Fibroblast of lung (primary cell): ENCODE measurements around the gene SSH2. TPM values are rescaled to one million over a fixed set of nuclear protein-coding genes. Genes with fewer than 3 reads are reported as not detected.

Experiments
- DNase-seq, 2 donors: peaks; one replicate each; pipeline versions ENCODE4 v3.0.0 to v3.0.0-alpha.2; 2010; ENCODE audit warnings: low read depth in 2 of 2
- H2AFZ ChIP-seq: 2 replicates; pipeline ENCODE4 v1.5.1; 2012; ENCODE audit warnings: low read length, control low read depth, inconsistent platforms
- H3K27ac ChIP-seq: 2 replicates; pipeline ENCODE4 v1.5.1; 2011; ENCODE audit warnings: low read length, control low read depth; ENCODE audit not compliant: insufficient read depth
- H3K27me3 ChIP-seq: 2 replicates; pipeline ENCODE4 v1.5.1; 2011; ENCODE audit warnings: mild to moderate bottlenecking, low read length; ENCODE audit not compliant: control insufficient read depth, insufficient read depth
- H3K36me3 ChIP-seq: 2 replicates; pipeline ENCODE4 v1.5.1; 2011; ENCODE audit warnings: low read length; ENCODE audit not compliant: control insufficient read depth, insufficient read depth
- H3K4me1 ChIP-seq: 2 replicates; pipeline ENCODE4 v1.5.1; 2011; ENCODE audit warnings: low read length; ENCODE audit not compliant: control insufficient read depth, insufficient read depth; ENCODE audit errors: extremely low read depth
- H3K4me2 ChIP-seq: 2 replicates; pipeline ENCODE4 v1.5.1; 2011; ENCODE audit warnings: low read length, control low read depth; ENCODE audit not compliant: insufficient read depth; ENCODE audit errors: extremely low read depth
- H3K4me3 ChIP-seq, 4 experiments: fragments of 200-600 bp in 1 of 4; sonication (generic) in 1 of 4; replicated peaks in 1 of 4; 2 replicates each; pipeline ENCODE4 v1.5.1; 2011 to 2016; ENCODE audit warnings: low read length in 4 of 4, low read depth in 3 of 4, mild to moderate bottlenecking in 3 of 4, control low read depth in 2 of 4, inconsistent platforms in 1 of 4, mixed read lengths in 1 of 4; ENCODE audit not compliant: insufficient read depth in 1 of 4; ENCODE audit errors: control extremely low read depth in 1 of 4
- H3K79me2 ChIP-seq: 2 replicates; pipeline ENCODE4 v1.5.1; 2012; ENCODE audit warnings: mild to moderate bottlenecking, low read length, inconsistent platforms; ENCODE audit not compliant: control insufficient read depth, insufficient read depth
- H3K9ac ChIP-seq: 2 replicates; pipeline ENCODE4 v1.5.1; 2011; ENCODE audit warnings: mild to moderate bottlenecking, low read length, control low read depth; ENCODE audit not compliant: insufficient read depth
- H3K9me3 ChIP-seq: 2 replicates; pipeline ENCODE4 v1.5.1; 2012; ENCODE audit warnings: low read depth, low read length; ENCODE audit not compliant: control insufficient read depth, insufficient read depth
- H4K20me1 ChIP-seq: 2 replicates; pipeline ENCODE4 v1.5.1; 2011; ENCODE audit warnings: low read length; ENCODE audit not compliant: control insufficient read depth, insufficient read depth; ENCODE audit errors: extremely low read depth
- CTCF ChIP-seq, 2 donors: IDR thresholded peaks in 1 of 2; conservative IDR thresholded peaks in 1 of 2; 1 replicate in 1 of 2; 2 replicates in 1 of 2; pipeline ENCODE4 v1.5.1; 2011 to 2012; ENCODE audit warnings: low read length in 2 of 2, control low read depth in 1 of 2, inconsistent platforms in 1 of 2, low read depth in 1 of 2, mild to moderate bottlenecking in 1 of 2
- EZH2 ChIP-seq: IDR thresholded peaks from 2 replicates; pipeline ENCODE4 v1.5.1; 2012; ENCODE audit warnings: low read length, control low read depth, mild to moderate bottlenecking; ENCODE audit errors: missing control alignments
- polyA plus RNA-seq, 2 donors: library from polyadenylated mRNA; depleted of rRNA in 1 of 2; stranded (reverse) in 1 of 2; unstranded in 1 of 2; fragments of >200 nt; gene quantifications; 2 replicates each; pipeline ENCODE4 v1.2.1, GENCODE V29; 2011 to 2012; ENCODE audit warnings: missing spikeins in 1 of 2
- total RNA-seq: library from RNA; depleted of rRNA; stranded (reverse); fragments of >200 nt; gene quantifications from 2 replicates; pipeline ENCODE4 v1.2.1, GENCODE V29; 2014

Gene SSH2
- total and polyA plus RNA-seq, 2 donors (not counting 1 experiment from before 2014, with no cell fraction given), result 21.0 to 30.2 TPM

- Histone ChIP-seq H3K9me3 (no peaks in the 10 kb centered on the region), H2AFZ (no peak overlapping the region), H3K9ac (no peak overlapping the region), H3K79me2 (no peaks in the 10 kb centered on the region), H3K27ac (no peak overlapping the region), H3K36me3 (no peaks in the 10 kb centered on the region), H3K4me1 (no peaks in the 10 kb centered on the region), H3K4me2 (no peak overlapping the region), H4K20me1 (no peaks in the 10 kb centered on the region), H3K4me3 (no peak overlapping the region), H3K27me3 (no peaks in the 10 kb centered on the region)
- TF ChIP-seq EZH2, result no peak
- no peak for TF ChIP-seq CTCF (conservative IDR thresholded peaks at IDR 0.05 in 1 of 2, IDR thresholded peaks at IDR 0.05 in 1 of 2; ENCODE audit: low read depth in 1 of 2, low read length in 2 of 2)
- DNase-seq, result no peak
These were observed 26.2 kb upstream of the SSH2 start for GRCh38 chr17:29956225-29956624.

GRCh38 chr17:29954405-29954804 lies 24.4 kb upstream of the SSH2 start:
- Histone ChIP-seq H3K4me3 (no peak overlapping the region), H3K27ac (no peak overlapping the region), H3K4me1 (no peaks in the 10 kb centered on the region), H3K36me3 (no peaks in the 10 kb centered on the region), H3K9me3 (no peaks in the 10 kb centered on the region), H2AFZ (no peak overlapping the region), H3K9ac (no peak overlapping the region), H3K27me3 (no peaks in the 10 kb centered on the region), H4K20me1 (no peaks in the 10 kb centered on the region), H3K79me2 (no peaks in the 10 kb centered on the region), H3K4me2 (no peak overlapping the region)
- TF ChIP-seq EZH2 (no peak), CTCF (conservative IDR thresholded peaks at IDR 0.05 in 1 of 2, IDR thresholded peaks at IDR 0.05 in 1 of 2; ENCODE audit: low read depth in 1 of 2, low read length in 2 of 2) (no peak)
- no peak for DNase-seq

GRCh38 chr17:29949696-29950095 lies 19.7 kb upstream of the SSH2 start:
- no peak overlapping the region for H2AFZ ChIP-seq
- H3K4me3 ChIP-seq, result no peak overlapping the region
- no peaks in the 10 kb centered on the region for H3K27me3 ChIP-seq
- no peak overlapping the region for H3K27ac ChIP-seq
- H4K20me1 ChIP-seq, result no peaks in the 10 kb centered on the region
- no peaks in the 10 kb centered on the region for H3K36me3 ChIP-seq
- no peaks in the 10 kb centered on the region for H3K9me3 ChIP-seq
- no peak overlapping the region for H3K4me2 ChIP-seq
- no peaks in the 10 kb centered on the region for H3K4me1 ChIP-seq
- H3K79me2 ChIP-seq, result no peaks in the 10 kb centered on the region
- TF ChIP-seq EZH2, result no peak
- no peak for TF ChIP-seq CTCF (conservative IDR thresholded peaks at IDR 0.05 in 1 of 2, IDR thresholded peaks at IDR 0.05 in 1 of 2; ENCODE audit: low read depth in 1 of 2, low read length in 2 of 2)
- no peak overlapping the region for H3K9ac ChIP-seq
- DNase-seq, result no peak
